RWPE2 (cell line): ENCODE measurements around the gene MYOZ3.

ENCODE experiments used
- ATAC-seq: fragments of 200-7000 bp; cut with Tn5 transposase; 3 replicates; pipeline ENCODE4 v1.9.1; 2021; ENCODE audit warnings: low read depth
- DNase-seq: peaks from one replicate; pipeline ENCODE4 v3.0.0-alpha.2; 2020; ENCODE audit warnings: low spot score
- H3K27ac ChIP-seq: fragments of 450-650 bp; 2 replicates; pipeline ENCODE4 v1.5.1; 2017; ENCODE audit warnings: mild to moderate bottlenecking; ENCODE audit not compliant: poor library complexity, severe bottlenecking
- H3K27me3 ChIP-seq: fragments of 250-450 bp; sonication (Bioruptor Pico); 2 replicates; pipeline ENCODE4 v1.5.1; 2021; ENCODE audit warnings: mild to moderate bottlenecking, moderate library complexity; ENCODE audit not compliant: insufficient read depth, poor library complexity, severe bottlenecking
- H3K36me3 ChIP-seq: fragments of 250-450 bp; sonication (Bioruptor Pico); 2 replicates; pipeline ENCODE4 v1.5.1; 2020; ENCODE audit warnings: low read depth, mild to moderate bottlenecking, moderate library complexity
- H3K4me1 ChIP-seq: fragments of 250-450 bp; sonication (Bioruptor Pico); 2 replicates; pipeline ENCODE4 v1.5.1; 2021; ENCODE audit warnings: mild to moderate bottlenecking, moderate library complexity; ENCODE audit not compliant: insufficient read depth, poor library complexity, severe bottlenecking
- H3K4me3 ChIP-seq: fragments of 250-450 bp; sonication (Bioruptor Pico); 2 replicates; pipeline ENCODE4 v1.5.1; 2021; ENCODE audit warnings: mild to moderate bottlenecking, moderate library complexity; ENCODE audit not compliant: severe bottlenecking
- H3K9me3 ChIP-seq: fragments of 250-450 bp; sonication (Bioruptor Pico); 2 replicates; pipeline ENCODE4 v1.5.1; 2021; ENCODE audit warnings: mild to moderate bottlenecking, moderate library complexity; ENCODE audit not compliant: severe bottlenecking
- TF ChIP-seq, protein P1 (sequence below): fragments of 450-650 bp; IDR thresholded peaks from one replicate; pipeline ENCODE4 v1.5.1; 2017; ENCODE audit warnings: mild to moderate bottlenecking, moderate library complexity; ENCODE audit not compliant: poor library complexity, severe bottlenecking

Gene MYOZ3

DNA sequence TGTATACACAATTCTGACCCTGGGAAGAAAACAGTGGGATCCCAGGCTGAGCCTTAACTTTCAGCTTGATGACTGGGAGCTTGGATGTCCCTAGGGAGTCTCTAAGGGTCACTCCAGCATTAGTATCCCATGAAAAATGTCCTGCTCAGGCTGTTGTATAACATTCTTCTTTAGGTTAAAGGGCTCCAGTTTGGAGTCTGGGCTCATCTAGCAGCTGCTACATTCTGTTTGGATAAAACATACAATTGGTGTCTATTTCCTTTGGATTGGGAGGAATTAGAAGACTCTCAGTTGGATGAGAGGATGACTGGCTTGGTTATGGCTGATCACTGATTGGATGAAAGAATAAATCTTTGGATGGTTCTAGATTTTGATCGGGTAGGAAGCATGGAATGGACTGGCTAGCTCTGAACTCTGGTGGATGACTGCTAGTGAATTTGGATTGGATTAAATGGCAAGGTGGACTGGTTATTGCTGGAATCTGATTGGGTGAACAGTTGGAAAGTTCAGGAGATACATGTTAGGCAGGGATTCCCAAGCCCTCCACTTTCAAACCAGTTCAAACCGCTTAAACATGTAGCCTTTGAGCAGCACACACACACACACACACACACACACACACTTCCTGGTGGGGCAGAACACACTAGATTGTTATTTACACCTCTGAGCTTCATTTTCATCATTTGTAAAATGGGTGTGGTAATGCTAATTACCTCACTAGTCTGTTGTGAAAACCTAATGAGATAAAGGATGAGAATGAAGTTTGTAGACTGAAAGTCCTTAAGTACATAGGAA, 7.1 kb upstream of the MYOZ3 start:
- Histone ChIP-seq H3K27ac (no peak overlapping the region), H3K36me3 (0 out of 2 replicates have a peak, but pooled peaks cover 13% of the 10 kb centered on the region), H3K27me3 (no peaks in the 10 kb centered on the region), H3K4me3 (no peak overlapping the region), H3K9me3 (no peaks in the 10 kb centered on the region), H3K4me1 (no peaks in the 10 kb centered on the region)
- TF ChIP-seq, protein P1, sequence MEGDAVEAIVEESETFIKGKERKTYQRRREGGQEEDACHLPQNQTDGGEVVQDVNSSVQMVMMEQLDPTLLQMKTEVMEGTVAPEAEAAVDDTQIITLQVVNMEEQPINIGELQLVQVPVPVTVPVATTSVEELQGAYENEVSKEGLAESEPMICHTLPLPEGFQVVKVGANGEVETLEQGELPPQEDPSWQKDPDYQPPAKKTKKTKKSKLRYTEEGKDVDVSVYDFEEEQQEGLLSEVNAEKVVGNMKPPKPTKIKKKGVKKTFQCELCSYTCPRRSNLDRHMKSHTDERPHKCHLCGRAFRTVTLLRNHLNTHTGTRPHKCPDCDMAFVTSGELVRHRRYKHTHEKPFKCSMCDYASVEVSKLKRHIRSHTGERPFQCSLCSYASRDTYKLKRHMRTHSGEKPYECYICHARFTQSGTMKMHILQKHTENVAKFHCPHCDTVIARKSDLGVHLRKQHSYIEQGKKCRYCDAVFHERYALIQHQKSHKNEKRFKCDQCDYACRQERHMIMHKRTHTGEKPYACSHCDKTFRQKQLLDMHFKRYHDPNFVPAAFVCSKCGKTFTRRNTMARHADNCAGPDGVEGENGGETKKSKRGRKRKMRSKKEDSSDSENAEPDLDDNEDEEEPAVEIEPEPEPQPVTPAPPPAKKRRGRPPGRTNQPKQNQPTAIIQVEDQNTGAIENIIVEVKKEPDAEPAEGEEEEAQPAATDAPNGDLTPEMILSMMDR: no peak
- no peak for DNase-seq
- no peak for ATAC-seq

DNA sequence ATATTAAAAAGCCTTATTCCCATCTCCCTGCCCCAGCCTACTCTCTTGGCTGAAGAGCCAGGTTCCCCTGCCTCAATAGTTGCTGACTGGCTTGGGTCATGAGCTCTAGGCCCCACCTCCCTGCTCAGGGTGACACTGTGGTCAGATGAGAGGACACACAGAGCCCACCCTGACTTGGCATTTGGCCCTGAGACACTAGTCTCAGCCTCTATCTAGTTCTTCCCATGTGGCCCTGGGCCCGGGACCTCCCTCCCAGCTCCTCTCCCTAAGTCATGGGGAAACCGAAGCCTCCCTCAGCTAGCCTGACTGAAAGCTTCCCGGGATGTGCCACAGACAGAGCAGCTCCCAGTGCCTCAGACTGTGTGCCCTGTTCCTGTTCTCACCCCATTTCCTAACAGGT, 5.8 kb upstream of the MYOZ3 start:
- Histone ChIP-seq H3K4me1 (no peaks in the 10 kb centered on the region), H3K27ac (no peak overlapping the region), H3K36me3 (0 out of 2 replicates have a peak, but pooled peaks cover 10% of the 10 kb centered on the region), H3K27me3 (no peaks in the 10 kb centered on the region), H3K4me3 (no peak overlapping the region), H3K9me3 (no peaks in the 10 kb centered on the region)
- DNase-seq (no peak), ATAC-seq (no peak)
- TF ChIP-seq, protein P1: no peak

GRCh38 chr5:150656191-150657132, 4.6 kb upstream of the MYOZ3 start:
- H3K36me3 ChIP-seq: no peaks in the 10 kb centered on the region
- peak; percentile 59 for ATAC-seq
- H3K27ac ChIP-seq: no peak overlapping the region
- no peaks in the 10 kb centered on the region for H3K27me3 ChIP-seq
- H3K4me3 ChIP-seq: peak overlapping the region; percentile 36
- no peaks in the 10 kb centered on the region for H3K4me1 ChIP-seq
- TF ChIP-seq, protein P1: peak; percentile 97
- no peaks in the 10 kb centered on the region for H3K9me3 ChIP-seq
- no peak for DNase-seq

GRCh38 chr5:150658121-150658520, 2.9 kb upstream of the MYOZ3 start:
- H3K27me3 ChIP-seq: no peaks in the 10 kb centered on the region
- H3K27ac ChIP-seq: no peak overlapping the region
- H3K36me3 ChIP-seq: no peaks in the 10 kb centered on the region
- no peaks in the 10 kb centered on the region for H3K9me3 ChIP-seq
- no peaks in the 10 kb centered on the region for H3K4me1 ChIP-seq
- TF ChIP-seq, protein P1: no peak
- DNase-seq: no peak
- no peak for ATAC-seq
- no peak overlapping the region for H3K4me3 ChIP-seq
